Transverse colon (tissue), 4 donors: ENCODE data around the gene SPTBN1.

Experiments used
- CTCF ChIP-seq, 5 experiments: fragments of 200-600 bp in 3 of 5; fragments of 450-650 bp in 2 of 5; sonication (generic) in 3 of 5; IDR thresholded peaks; 1 replicate in 2 of 5; 2 replicates in 3 of 5; pipeline ENCODE4 v1.5.1; 2016 to 2017; ENCODE audit warnings: antibody characterized with exemption in 5 of 5, inconsistent platforms in 3 of 5, mild to moderate bottlenecking in 2 of 5, moderate library complexity in 1 of 5
- EP300 ChIP-seq: sonication (generic); formaldehyde crosslinking; IDR thresholded peaks from one replicate; pipeline ENCODE4 v1.6.1; 2017; ENCODE audit warnings: antibody characterized with exemption, low read depth
- POLR2A ChIP-seq: fragments of 450-650 bp; IDR thresholded peaks from one replicate; pipeline ENCODE4 v1.6.1; 2016; ENCODE audit warnings: antibody characterized with exemption, mild to moderate bottlenecking, moderate library complexity
- POLR2AphosphoS5 ChIP-seq, 3 donors: sonication (generic); formaldehyde crosslinking; IDR thresholded peaks; one replicate each; pipeline ENCODE4 v1.6.1; 2016; ENCODE audit warnings: antibody characterized with exemption in 3 of 3

- TF ChIP-seq CTCF (IDR thresholded peaks at IDR 0.05) (no peak), EP300 (no peak), POLR2A (no peak), POLR2AphosphoS5 (IDR thresholded peaks at IDR 0.05) (no peak)
Measured at GRCh38 chr2:54430649-54431048, 25.5 kb upstream of the SPTBN1 start.
